ENCODE results near the gene EXOSC10. TPM values are rescaled to one million over a fixed set of nuclear protein-coding genes. Genes with fewer than 3 reads are reported as not detected.
"Not testable (repeated sequence)": the region's sequence is repeated elsewhere in the genome, so short reads cannot be mapped to it uniquely, and the experiment has no call there.

EXOSC10 gene
- total RNA-seq, 1 experiment from 2014 or later: 72.4 TPM

DNA sequence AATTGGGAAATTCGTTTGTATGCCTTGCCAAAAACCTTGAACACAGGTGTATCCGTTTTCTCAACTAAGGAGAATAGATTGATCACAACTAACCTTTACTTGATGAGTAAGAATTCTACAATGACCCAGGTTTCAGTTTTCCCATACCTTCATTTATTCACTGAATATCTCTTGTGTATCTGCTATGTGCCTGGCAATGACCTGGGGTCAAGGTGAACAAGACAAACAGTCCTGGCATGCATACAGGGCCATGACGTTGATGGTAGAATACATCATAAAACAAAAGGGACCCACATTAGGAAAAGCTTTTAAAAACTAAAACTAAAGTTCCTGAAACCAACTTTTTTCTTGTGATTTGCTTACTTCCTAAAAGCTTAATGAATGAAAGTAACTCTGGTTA, 32.1 kb upstream of the EXOSC10 start:
- Histone ChIP-seq H3K4me3 (no peak overlapping the region), H3K36me3 (peaks cover 82% of the 10 kb centered on the region), H3K9me3 (replicated peaks) (no peaks in the 10 kb centered on the region), H3K27ac (no peak overlapping the region), H3K4me1 (replicated peaks) (no peaks in the 10 kb centered on the region), H3K27me3 (replicated peaks) (no peaks in the 10 kb centered on the region)
- no peak for DNase-seq (ENCODE audit: low read depth in 1 of 2, low spot score in 2 of 2)

DNA sequence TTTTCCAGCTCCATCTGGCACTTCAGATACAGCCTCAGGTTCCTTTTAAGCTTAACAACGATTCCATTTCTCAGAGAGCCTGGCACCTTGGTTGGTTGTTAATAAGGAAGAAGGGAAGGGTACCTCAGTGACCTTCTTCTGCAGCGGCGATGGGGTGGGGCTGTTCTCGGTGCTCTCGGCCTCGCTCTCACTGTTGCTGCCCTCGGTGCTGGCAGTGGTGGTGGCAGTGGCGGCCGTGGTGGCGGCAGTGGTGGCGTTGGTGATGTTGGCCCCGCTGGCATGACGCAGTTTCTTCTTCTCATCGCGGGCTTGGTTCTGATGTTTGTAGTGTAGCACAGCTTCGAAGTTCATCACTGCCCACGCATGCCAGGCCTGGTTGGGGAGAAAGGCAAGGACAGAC, 30.7 kb upstream of the EXOSC10 start:
- H3K36me3 ChIP-seq: peaks cover 82% of the 10 kb centered on the region
- H3K4me3 ChIP-seq: no peak overlapping the region
- H3K27ac ChIP-seq: no peak overlapping the region
- H3K27me3 ChIP-seq (replicated peaks): no peaks in the 10 kb centered on the region
- H3K9me3 ChIP-seq (replicated peaks): no peaks in the 10 kb centered on the region
- DNase-seq (ENCODE audit: low read depth in 1 of 2, low spot score in 2 of 2): no peak
- no peaks in the 10 kb centered on the region for H3K4me1 ChIP-seq (replicated peaks)

DNA sequence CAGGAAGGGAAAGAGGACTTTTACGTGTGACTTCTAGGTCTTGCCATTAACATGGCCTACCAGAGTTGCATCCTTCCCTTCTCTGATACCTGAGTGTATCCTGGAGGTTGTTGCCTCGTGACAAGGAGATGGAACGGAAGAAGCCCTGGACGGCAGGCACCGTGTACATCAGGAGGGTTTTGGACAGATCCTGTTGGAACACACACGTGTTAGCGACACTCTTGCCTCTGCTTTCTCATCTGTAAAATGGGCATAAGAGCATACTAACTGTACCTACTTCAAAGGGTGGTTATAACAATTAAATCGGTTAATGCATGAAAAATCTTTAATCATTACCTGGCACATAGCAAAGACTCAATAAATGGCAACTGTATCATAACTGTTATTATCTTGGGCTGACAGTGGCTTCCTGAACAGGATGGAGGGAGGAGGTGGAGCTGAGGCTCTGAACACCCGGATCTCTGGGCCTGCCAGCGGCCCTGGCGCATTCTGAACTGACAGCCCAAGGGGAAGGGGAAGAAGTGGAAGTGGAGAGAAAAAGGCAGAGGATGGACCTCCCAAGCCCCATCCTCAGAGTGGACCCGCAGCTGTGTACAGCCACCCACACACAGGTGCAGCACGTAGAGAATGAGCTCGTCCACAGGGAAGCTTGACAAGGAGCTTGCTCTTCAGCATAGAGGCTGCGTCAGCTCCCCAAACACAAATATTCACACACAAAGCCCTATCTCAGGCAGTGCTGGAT, 30.2 kb upstream of the EXOSC10 start:
- peaks cover 86% of the 10 kb centered on the region for H3K36me3 ChIP-seq

DNA sequence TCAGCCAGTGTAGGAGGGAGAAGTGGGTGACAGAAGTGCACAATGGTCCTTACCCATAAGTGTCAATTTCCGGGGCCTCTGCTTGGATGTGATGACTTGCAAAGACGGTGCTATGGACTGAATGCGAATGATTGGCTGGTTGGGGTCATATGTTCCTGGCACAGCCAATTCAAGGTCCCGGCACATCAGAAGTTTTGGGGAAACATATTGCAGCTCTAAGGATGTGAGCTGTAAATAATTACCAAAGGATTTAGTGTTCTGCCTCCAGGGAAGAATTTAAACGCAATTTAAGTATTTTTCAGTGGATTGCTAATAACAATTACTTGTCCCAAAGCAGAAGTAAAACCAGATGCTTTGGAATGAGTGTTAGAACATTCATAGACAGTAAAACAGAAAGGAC, 26.9 kb upstream of the EXOSC10 start:
- H3K36me3 ChIP-seq: peaks cover 81% of the 10 kb centered on the region
- H3K9me3 ChIP-seq (replicated peaks): no peaks in the 10 kb centered on the region
- no peak overlapping the region for H3K4me3 ChIP-seq
- no peaks in the 10 kb centered on the region for H3K4me1 ChIP-seq (replicated peaks)
- no peak for DNase-seq (ENCODE audit: low read depth in 1 of 2, low spot score in 2 of 2)
- no peaks in the 10 kb centered on the region for H3K27me3 ChIP-seq (replicated peaks)
- H3K27ac ChIP-seq: no peak overlapping the region

More for the DNA sequence above, 30.2 kb upstream of the EXOSC10 start:
- H3K27me3 ChIP-seq (replicated peaks): no peaks in the 10 kb centered on the region
- no peak overlapping the region for H3K27ac ChIP-seq
- no peak for DNase-seq (ENCODE audit: low read depth in 1 of 2, low spot score in 2 of 2)
- no peaks in the 10 kb centered on the region for H3K9me3 ChIP-seq (replicated peaks)
- H3K4me3 ChIP-seq: no peak overlapping the region
- no peaks in the 10 kb centered on the region for H3K4me1 ChIP-seq (replicated peaks)

DNA sequence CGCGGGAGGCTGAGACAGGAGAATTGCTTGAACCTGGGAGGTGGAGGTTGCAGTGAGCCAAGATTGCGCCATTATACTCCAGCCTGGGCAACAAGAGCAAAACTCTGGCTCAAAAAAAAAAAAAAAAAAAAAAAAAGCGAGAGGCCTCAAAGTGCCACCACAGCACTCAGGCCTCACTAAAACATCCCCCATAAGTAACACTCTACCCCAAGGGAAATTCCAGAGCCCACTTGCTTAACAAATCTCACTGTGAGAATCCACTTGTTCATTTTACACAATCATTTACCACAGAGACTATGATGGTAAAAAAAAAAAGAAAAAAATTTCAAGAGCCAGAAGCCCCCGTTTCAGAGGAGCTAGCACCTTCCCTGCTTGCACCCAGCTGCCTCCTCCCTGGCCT, 26.3 kb upstream of the EXOSC10 start:
- DNase-seq (ENCODE audit: low read depth in 1 of 2, low spot score in 2 of 2): no peak
- H3K27ac ChIP-seq: no peak overlapping the region
- no peaks in the 10 kb centered on the region for H3K27me3 ChIP-seq (replicated peaks)
- H3K4me1 ChIP-seq (replicated peaks): no peaks in the 10 kb centered on the region
- H3K4me3 ChIP-seq: no peak overlapping the region
- peaks cover 83% of the 10 kb centered on the region for H3K36me3 ChIP-seq
- H3K9me3 ChIP-seq (replicated peaks): no peaks in the 10 kb centered on the region

DNA sequence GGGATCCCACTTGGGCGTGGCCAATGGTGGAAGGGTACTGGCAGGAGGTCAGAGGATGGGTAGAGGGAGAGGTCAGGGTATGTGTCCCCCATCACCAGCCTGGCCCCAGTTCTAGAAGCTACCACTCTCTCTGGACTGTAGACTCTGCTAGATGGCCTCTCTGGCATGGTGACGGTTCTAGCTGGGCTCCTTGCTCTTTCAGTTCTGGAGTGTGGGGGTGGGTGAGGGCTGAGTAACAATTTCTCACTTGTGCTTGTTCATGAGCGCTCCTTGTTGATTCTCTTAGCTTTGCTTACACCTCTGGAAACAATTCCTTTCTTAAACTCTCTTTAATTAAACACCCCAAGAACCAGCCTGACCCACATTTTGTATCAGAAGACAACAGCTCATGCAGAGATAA, 25.3 kb upstream of the EXOSC10 start:
- Histone ChIP-seq H3K4me1 (replicated peaks) (no peaks in the 10 kb centered on the region), H3K36me3 (peaks cover 79% of the 10 kb centered on the region), H3K9me3 (replicated peaks) (no peaks in the 10 kb centered on the region), H3K27ac (no peak overlapping the region), H3K4me3 (no peak overlapping the region), H3K27me3 (replicated peaks) (no peaks in the 10 kb centered on the region)
- no peak for DNase-seq (ENCODE audit: low read depth in 1 of 2, low spot score in 2 of 2)

DNA sequence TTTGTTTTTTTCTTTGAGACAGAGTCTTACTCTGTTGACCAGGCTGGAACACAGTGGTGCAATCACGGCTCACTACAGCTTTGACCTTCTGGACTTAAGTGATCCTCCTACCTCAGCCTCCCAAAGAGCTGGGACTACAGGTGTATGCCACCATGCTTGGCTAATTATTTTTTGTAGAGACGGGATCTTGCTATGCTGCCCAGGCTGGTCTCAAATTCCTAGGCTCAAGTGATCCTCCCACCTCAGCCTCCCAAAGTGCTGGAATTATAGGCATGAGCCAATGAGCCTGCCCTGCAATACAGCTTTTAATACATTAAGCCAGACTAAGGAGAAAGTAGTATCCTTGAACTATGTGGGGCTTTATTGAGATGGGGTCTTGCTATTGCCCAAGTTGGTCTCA, 16.6 kb upstream of the EXOSC10 start:
- no peak for DNase-seq (ENCODE audit: low read depth in 1 of 2, low spot score in 2 of 2)
- no peaks in the 10 kb centered on the region for H3K4me1 ChIP-seq (replicated peaks)
- no peaks in the 10 kb centered on the region for H3K9me3 ChIP-seq (replicated peaks)
- H3K4me3 ChIP-seq: no peak overlapping the region
- H3K27ac ChIP-seq: no peak overlapping the region
- peaks cover 64% of the 10 kb centered on the region for H3K36me3 ChIP-seq
- no peaks in the 10 kb centered on the region for H3K27me3 ChIP-seq (replicated peaks)

DNA sequence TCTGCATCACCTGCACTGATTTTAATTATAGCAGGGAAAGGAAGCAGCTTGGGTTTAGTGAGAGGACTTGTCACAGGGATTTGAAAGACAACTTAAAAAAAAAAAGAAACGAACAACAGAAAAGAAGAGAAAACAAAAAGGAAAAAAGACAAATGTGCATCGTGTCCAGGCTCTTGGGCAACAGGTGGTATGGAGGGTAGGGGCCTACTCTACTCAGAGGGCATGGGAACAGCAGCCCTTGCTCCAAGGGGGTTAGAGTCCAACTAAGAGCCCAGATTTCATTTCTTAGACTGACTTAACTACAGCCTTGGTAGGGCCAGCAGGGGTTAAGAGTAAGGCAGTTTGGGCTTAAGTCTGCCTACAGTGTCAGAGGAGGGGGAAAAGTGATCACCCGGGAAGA, 15.3 kb upstream of the EXOSC10 start:
- H3K4me1 ChIP-seq (replicated peaks): no peaks in the 10 kb centered on the region

DNA sequence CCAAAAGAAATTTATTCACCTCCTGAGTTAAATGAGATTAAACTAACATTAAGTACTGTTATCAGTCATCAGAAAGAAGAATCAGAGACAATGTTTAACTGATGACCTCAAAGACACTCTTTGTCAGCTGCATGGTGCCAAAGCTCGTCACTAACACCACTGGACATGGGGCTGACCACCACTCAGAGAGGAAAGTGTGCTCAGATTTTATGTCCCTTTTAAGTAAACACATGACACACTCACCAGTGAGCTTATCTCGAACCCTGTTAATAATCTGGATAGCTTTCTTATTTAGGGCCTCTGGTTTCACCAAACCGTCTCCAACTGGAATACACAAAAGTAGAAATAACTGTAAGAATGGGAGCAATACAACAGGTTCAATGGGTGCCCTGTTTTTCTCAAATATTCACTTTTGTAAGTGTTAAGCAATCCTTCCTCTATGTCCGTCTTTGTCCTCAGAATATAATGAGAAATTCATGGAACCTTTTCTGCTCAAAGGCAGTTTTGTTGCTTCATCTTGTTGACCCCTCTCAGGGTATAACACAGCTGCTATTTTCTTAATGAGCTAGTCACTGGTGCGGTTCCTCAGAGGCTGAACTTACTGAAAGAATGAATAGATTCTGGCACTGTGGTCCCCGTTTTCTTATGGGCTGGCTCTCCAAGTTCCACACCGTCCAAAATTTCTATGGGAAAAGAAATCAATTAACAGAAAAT, 9.5 kb upstream of the EXOSC10 start:
- H3K9me3 ChIP-seq (replicated peaks): no peaks in the 10 kb centered on the region
- H3K27ac ChIP-seq: no peak overlapping the region
- no peak overlapping the region for H3K4me3 ChIP-seq
- H3K4me1 ChIP-seq (replicated peaks): no peaks in the 10 kb centered on the region
- no peak for DNase-seq (ENCODE audit: low read depth in 1 of 2, low spot score in 2 of 2)
- peaks cover 57% of the 10 kb centered on the region for H3K36me3 ChIP-seq
- no peaks in the 10 kb centered on the region for H3K27me3 ChIP-seq (replicated peaks)

More for the DNA sequence above, 15.3 kb upstream of the EXOSC10 start:
- H3K36me3 ChIP-seq: peaks cover 56% of the 10 kb centered on the region
- H3K9me3 ChIP-seq (replicated peaks): no peaks in the 10 kb centered on the region
- no peak for DNase-seq (ENCODE audit: low read depth in 1 of 2, low spot score in 2 of 2)
- H3K27ac ChIP-seq: no peak overlapping the region
- no peak overlapping the region for H3K4me3 ChIP-seq
- no peaks in the 10 kb centered on the region for H3K27me3 ChIP-seq (replicated peaks)

DNA sequence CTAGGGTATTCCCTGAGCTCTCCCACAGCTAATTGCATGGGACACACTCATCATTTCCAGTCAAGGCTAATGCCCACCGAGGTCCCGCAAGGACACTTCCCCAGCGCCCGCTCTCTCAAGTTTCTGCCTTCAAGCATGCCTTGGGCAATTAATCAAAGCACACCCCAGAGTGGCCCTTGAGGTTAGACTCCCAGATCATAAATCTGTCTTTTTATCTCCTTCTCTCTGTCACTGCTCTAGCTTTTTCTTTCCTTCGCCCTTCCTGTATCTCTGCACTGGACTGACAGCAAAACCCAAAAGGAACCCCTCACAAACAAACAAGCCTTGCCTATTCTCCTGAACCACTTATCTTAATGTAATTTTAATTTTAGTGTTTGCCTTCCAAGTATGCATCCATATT, 7.9 kb upstream of the EXOSC10 start:
- no peak overlapping the region for H3K4me3 ChIP-seq
- H3K27me3 ChIP-seq (replicated peaks): no peaks in the 10 kb centered on the region
- no peaks in the 10 kb centered on the region for H3K4me1 ChIP-seq (replicated peaks)
- peaks cover 43% of the 10 kb centered on the region for H3K36me3 ChIP-seq
- H3K9me3 ChIP-seq (replicated peaks): no peaks in the 10 kb centered on the region
- H3K27ac ChIP-seq: no peak overlapping the region
- no peak for DNase-seq (ENCODE audit: low read depth in 1 of 2, low spot score in 2 of 2)

DNA sequence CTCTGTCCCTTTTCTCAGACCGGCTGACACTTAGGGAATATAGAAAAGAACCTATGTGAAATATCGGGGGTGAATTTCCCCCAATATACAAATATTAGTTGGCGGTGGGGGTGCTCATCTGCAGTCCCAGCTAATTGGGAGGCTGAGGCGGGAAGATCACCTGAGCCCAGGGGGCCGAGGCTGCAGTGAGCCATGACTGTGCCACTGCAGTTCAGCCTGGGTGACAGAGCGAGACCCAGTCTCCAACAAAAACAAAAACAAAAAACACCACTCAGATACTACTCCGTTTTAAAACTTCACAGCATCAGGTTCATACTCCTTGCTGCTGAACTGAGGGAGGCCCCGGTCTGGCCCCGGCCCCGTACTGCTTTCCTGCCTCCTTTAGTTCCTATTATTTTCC, 5.9 kb upstream of the EXOSC10 start:
- no peak for DNase-seq (ENCODE audit: low read depth in 1 of 2, low spot score in 2 of 2)
- no peaks in the 10 kb centered on the region for H3K9me3 ChIP-seq (replicated peaks)
- H3K27me3 ChIP-seq (replicated peaks): no peaks in the 10 kb centered on the region
- H3K27ac ChIP-seq: no peak overlapping the region
- no peaks in the 10 kb centered on the region for H3K4me1 ChIP-seq (replicated peaks)
- H3K4me3 ChIP-seq: no peak overlapping the region
- peaks cover 34% of the 10 kb centered on the region for H3K36me3 ChIP-seq

DNA sequence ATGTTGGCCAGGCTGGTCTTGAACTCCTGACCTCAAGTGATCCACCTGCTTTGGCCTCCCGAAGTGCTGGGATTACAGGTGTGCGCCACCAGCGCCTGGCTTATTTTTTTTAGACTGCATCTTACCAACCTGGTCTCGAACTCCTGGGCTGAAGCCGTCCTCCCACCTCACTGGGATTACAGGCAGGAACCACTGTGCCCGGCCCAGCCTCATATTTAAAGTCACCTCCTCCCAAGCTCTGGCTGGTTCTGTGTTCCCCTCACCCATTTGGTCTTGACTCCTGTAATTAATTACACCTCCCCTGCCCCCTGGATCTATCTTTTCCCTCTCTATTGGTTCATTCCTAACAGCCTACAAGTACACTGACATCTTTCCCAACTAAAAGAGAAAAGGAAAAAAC, 1.7 kb upstream of the EXOSC10 start:
- Histone ChIP-seq H3K4me1 (replicated peaks) (peaks cover 13% of the 10 kb centered on the region), H3K9me3 (replicated peaks) (no peaks in the 10 kb centered on the region), H3K27ac (no peak overlapping the region), H3K27me3 (replicated peaks) (no peaks in the 10 kb centered on the region), H3K36me3 (peaks cover 36% of the 10 kb centered on the region), H3K4me3 (no peak overlapping the region)
- no peak for DNase-seq (ENCODE audit: low read depth in 1 of 2, low spot score in 2 of 2)

DNA sequence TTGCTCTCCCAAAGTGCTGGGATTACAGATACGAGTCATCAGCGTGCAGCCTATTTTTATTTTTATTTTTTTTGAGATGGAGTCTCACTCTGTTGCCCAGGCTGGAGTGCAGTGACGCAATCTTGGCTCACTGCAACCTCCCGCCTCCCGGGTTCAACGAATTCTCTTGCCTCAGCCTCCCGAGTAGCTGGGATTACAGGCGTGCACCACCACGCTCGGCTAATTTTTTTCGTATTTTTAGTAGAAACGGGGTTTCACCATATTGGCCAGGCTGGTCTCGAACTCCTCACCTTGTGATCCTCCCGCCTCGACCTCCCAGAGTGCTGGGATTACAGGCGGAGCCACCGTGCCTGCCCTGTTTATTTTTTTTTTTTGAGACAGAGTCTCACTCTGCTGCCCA, 1.1 kb upstream of the EXOSC10 start:
- H3K36me3 ChIP-seq: peaks cover 35% of the 10 kb centered on the region
- peaks cover 13% of the 10 kb centered on the region for H3K4me1 ChIP-seq (replicated peaks)
- H3K4me3 ChIP-seq; H3K27ac ChIP-seq; H3K27me3 ChIP-seq (replicated peaks); H3K9me3 ChIP-seq (replicated peaks); DNase-seq (ENCODE audit: low read depth in 1 of 2, low spot score in 2 of 2): not testable (repeated sequence)

DNA sequence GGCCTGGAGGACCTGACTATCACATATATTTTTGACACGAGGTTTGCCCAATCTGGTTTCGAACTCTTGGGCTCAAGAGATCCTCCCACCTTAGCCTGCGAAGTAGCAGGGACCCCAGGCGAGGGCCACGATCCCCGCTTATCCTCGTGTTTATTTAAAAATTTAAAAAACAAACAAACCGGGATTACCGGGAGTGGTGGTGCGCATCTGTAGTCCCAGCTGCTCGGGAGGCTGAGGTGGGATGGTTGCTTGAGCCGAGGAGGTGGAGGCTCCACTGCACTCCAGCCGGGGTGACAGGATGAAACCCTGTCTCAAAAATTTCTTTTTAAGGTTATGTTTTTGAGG, 452 bp upstream of the EXOSC10 start:
- peaks cover 41% of the 10 kb centered on the region for H3K36me3 ChIP-seq
- no peaks in the 10 kb centered on the region for H3K27me3 ChIP-seq (replicated peaks)
- H3K4me3 ChIP-seq: peak overlapping the region; percentile 95
- no peak for DNase-seq (ENCODE audit: low read depth in 1 of 2, low spot score in 2 of 2)
- peak overlapping the region; percentile 87 for H3K27ac ChIP-seq
- no peaks in the 10 kb centered on the region for H3K9me3 ChIP-seq (replicated peaks)
- H3K4me1 ChIP-seq (replicated peaks): peaks cover 13% of the 10 kb centered on the region
